ENCODE results near the gene DEPDC4.
A peak's percentile ranks its signal among the peaks of the same experiment; 100 is the strongest.

DEPDC4 gene

GRCh38 chr12:100208834-100209233, 58.0 kb downstream of the DEPDC4 start:
- no peaks in the 10 kb centered on the region for H3K4me1 ChIP-seq (ENCODE audit: insufficient read depth, low read length)
- no peak overlapping the region for H3K27ac ChIP-seq (ENCODE audit: low read length)
- peaks cover 73% of the 10 kb centered on the region for H3K36me3 ChIP-seq (ENCODE audit: insufficient read depth, low read depth, low read length)
- H3K9ac ChIP-seq (ENCODE audit: low read depth, low read length), result no peak overlapping the region
- H3K9me3 ChIP-seq (ENCODE audit: insufficient read depth, low read depth, low read length), result no peaks in the 10 kb centered on the region
- no peak overlapping the region for H3K4me3 ChIP-seq (ENCODE audit: low read length)
- no peaks in the 10 kb centered on the region for H3K27me3 ChIP-seq (ENCODE audit: insufficient read depth, low read length)

DNA sequence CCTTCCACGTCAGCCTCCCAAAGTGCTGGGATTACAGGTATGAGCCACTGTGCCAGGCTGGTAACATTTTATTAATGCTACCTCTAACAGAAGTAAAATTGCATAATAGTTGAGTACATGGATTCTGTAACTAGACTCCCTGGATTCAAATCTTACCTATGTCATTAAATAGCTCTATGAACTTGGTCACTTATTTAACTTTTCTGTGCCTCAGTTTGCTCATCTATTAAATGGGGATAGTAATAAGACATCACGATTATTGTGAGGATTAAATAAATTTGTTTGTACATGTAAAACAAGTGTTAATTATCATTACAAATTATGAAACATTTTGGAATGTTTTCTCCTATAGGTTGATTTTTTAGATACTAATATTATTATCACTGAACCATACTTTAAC, 59.6 kb downstream of the DEPDC4 start:
- H3K9ac ChIP-seq (ENCODE audit: low read depth, low read length), result no peak overlapping the region
- no peaks in the 10 kb centered on the region for H3K27me3 ChIP-seq (ENCODE audit: insufficient read depth, low read length)
- H3K4me1 ChIP-seq (ENCODE audit: insufficient read depth, low read length), result no peaks in the 10 kb centered on the region
- no peak overlapping the region for H3K27ac ChIP-seq (ENCODE audit: low read length)
- H3K4me3 ChIP-seq (ENCODE audit: low read length), result no peak overlapping the region
- peaks cover 60% of the 10 kb centered on the region for H3K36me3 ChIP-seq (ENCODE audit: insufficient read depth, low read depth, low read length)
- H3K9me3 ChIP-seq (ENCODE audit: insufficient read depth, low read depth, low read length), result no peaks in the 10 kb centered on the region

GRCh38 chr12:100201604-100202423, 65.1 kb downstream of the DEPDC4 start:
- peaks cover 18% of the 10 kb centered on the region; the same call in 1 of the 2 replicates for H3K36me3 ChIP-seq (ENCODE audit: insufficient read depth, low read depth, low read length)
- H3K9ac ChIP-seq (ENCODE audit: low read depth, low read length), result peak overlapping the region; percentile 88; the same call in 1 of the 2 replicates
- no peaks in the 10 kb centered on the region for H3K9me3 ChIP-seq (ENCODE audit: insufficient read depth, low read depth, low read length)
- H3K27ac ChIP-seq (ENCODE audit: low read length), result no peak overlapping the region
- no peaks in the 10 kb centered on the region for H3K27me3 ChIP-seq (ENCODE audit: insufficient read depth, low read length)
- H3K4me1 ChIP-seq (ENCODE audit: insufficient read depth, low read length), result peaks cover 5% of the 10 kb centered on the region; the same call in 1 of the 2 replicates
- H3K4me3 ChIP-seq (ENCODE audit: low read length), result peak overlapping the region; percentile 87

DNA sequence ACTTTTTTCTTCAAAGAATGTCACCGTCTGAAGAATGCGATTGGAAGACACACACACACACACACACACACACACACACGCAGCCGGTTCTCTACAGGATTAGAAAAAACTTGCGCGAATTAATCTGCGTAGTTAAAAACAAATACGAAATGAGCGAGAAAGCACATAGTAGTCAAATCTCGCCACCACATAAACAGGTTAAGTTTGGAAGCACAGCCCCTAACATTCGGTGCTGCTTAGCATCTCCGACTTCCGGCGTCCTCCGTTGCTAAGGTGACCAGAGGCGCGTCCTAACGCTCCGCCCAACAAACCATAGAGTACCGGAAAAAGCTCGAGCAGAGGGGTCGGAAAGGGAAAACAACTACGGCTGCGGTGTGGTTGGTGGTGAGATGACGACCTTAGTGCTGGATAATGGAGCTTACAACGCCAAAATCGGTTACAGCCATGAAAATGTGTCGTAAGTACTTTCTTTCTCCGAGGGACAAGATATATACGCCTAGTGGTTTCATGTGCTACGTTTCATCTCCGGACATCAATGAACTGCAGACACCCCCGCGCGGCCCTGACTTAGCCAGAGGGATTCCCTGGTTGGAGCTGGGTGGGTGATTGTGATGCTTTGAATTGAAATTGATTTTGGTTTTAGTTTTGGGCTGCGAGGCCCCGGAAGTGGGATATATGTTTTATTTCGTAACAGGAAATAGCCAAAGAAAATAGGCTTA, 66.3 kb downstream of the DEPDC4 start, which contains the start of gene ACTR6:
Gene ACTR6 (plus strand): TSS at position 353 of the 719 bp plus-strand sequence. CDS start 37 bp downstream, at position 390.
- H3K4me1 ChIP-seq (ENCODE audit: insufficient read depth, low read length), result peaks cover 5% of the 10 kb centered on the region; the same call in 1 of the 2 replicates

GRCh38 chr12:100199347-100200149, 67.3 kb downstream of the DEPDC4 start:
- peak overlapping the region; percentile 87 for H3K4me3 ChIP-seq (ENCODE audit: low read length)
- H3K9ac ChIP-seq (ENCODE audit: low read depth, low read length), result peak overlapping the region; percentile 86
- H3K36me3 ChIP-seq (ENCODE audit: insufficient read depth, low read depth, low read length), result peaks cover 19% of the 10 kb centered on the region; the same call in 1 of the 2 replicates
- H3K27me3 ChIP-seq (ENCODE audit: insufficient read depth, low read length), result no peaks in the 10 kb centered on the region
- H3K4me1 ChIP-seq (ENCODE audit: insufficient read depth, low read length), result peaks cover 5% of the 10 kb centered on the region; the same call in 1 of the 2 replicates
- no peaks in the 10 kb centered on the region for H3K9me3 ChIP-seq (ENCODE audit: insufficient read depth, low read depth, low read length)
- no peak overlapping the region for H3K27ac ChIP-seq (ENCODE audit: low read length)

More for the DNA sequence above, 66.3 kb downstream of the DEPDC4 start, which contains the start of gene ACTR6:
- peak within 1 kb of the TSS; percentile 46 for H3K27ac ChIP-seq (ENCODE audit: low read length)
- H3K9ac ChIP-seq (ENCODE audit: low read depth, low read length), result peak within 1 kb of the TSS; percentile 88; the same call in 1 of the 2 replicates
- H3K9me3 ChIP-seq (ENCODE audit: insufficient read depth, low read depth, low read length), result no peaks in the 10 kb centered on the region
- peak within 1 kb of the TSS; percentile 87 for H3K4me3 ChIP-seq (ENCODE audit: low read length)
- H3K36me3 ChIP-seq (ENCODE audit: insufficient read depth, low read depth, low read length), result peaks cover 13% of the 10 kb centered on the region; the same call in 1 of the 2 replicates
- no peaks in the 10 kb centered on the region for H3K27me3 ChIP-seq (ENCODE audit: insufficient read depth, low read length)

GRCh38 chr12:100199023-100199346, 67.9 kb downstream of the DEPDC4 start:
- H3K27me3 ChIP-seq (ENCODE audit: insufficient read depth, low read length), result no peaks in the 10 kb centered on the region
- peaks cover 5% of the 10 kb centered on the region; the same call in 1 of the 2 replicates for H3K4me1 ChIP-seq (ENCODE audit: insufficient read depth, low read length)
- H3K27ac ChIP-seq (ENCODE audit: low read length), result no peak overlapping the region
- H3K36me3 ChIP-seq (ENCODE audit: insufficient read depth, low read depth, low read length), result peaks cover 24% of the 10 kb centered on the region; the same call in 1 of the 2 replicates
- H3K4me3 ChIP-seq (ENCODE audit: low read length), result peak overlapping the region; percentile 87
- H3K9ac ChIP-seq (ENCODE audit: low read depth, low read length), result peak overlapping the region; percentile 86
- H3K9me3 ChIP-seq (ENCODE audit: insufficient read depth, low read depth, low read length), result no peaks in the 10 kb centered on the region

GRCh38 chr12:100197486-100197885, 69.4 kb downstream of the DEPDC4 start:
- H3K27ac ChIP-seq (ENCODE audit: low read length), result no peak overlapping the region
- no peaks in the 10 kb centered on the region for H3K27me3 ChIP-seq (ENCODE audit: insufficient read depth, low read length)
- peaks cover 24% of the 10 kb centered on the region; the same call in 1 of the 2 replicates for H3K36me3 ChIP-seq (ENCODE audit: insufficient read depth, low read depth, low read length)
- no peak overlapping the region for H3K4me3 ChIP-seq (ENCODE audit: low read length)
- no peak overlapping the region for H3K9ac ChIP-seq (ENCODE audit: low read depth, low read length)
- no peaks in the 10 kb centered on the region for H3K9me3 ChIP-seq (ENCODE audit: insufficient read depth, low read depth, low read length)
- peaks cover 5% of the 10 kb centered on the region; the same call in 1 of the 2 replicates for H3K4me1 ChIP-seq (ENCODE audit: insufficient read depth, low read length)

GRCh38 chr12:100193085-100193484, 73.8 kb downstream of the DEPDC4 start:
- no peak overlapping the region for H3K4me3 ChIP-seq (ENCODE audit: low read length)
- H3K36me3 ChIP-seq (ENCODE audit: insufficient read depth, low read depth, low read length), result peaks cover 29% of the 10 kb centered on the region; the same call in 1 of the 2 replicates
- no peak overlapping the region for H3K27ac ChIP-seq (ENCODE audit: low read length)
- no peaks in the 10 kb centered on the region for H3K27me3 ChIP-seq (ENCODE audit: insufficient read depth, low read length)
- H3K9me3 ChIP-seq (ENCODE audit: insufficient read depth, low read depth, low read length), result no peaks in the 10 kb centered on the region
- H3K4me1 ChIP-seq (ENCODE audit: insufficient read depth, low read length), result no peaks in the 10 kb centered on the region
- no peak overlapping the region for H3K9ac ChIP-seq (ENCODE audit: low read depth, low read length)
